NCI-H1694 treated with DMSO at 0.1 percent for 48 hours (cell line): Measurements from ENCODE around the gene FBXO40.
"Not testable (repeated sequence)": the region's sequence is repeated elsewhere in the genome, so short reads cannot be mapped to it uniquely, and the experiment has no call there.

Experiments used
- DNase-seq: peaks from one replicate; lab custom pipeline; 2025; lab: John Stamatoyannopoulos, UW

The FBXO40 gene, protein sequence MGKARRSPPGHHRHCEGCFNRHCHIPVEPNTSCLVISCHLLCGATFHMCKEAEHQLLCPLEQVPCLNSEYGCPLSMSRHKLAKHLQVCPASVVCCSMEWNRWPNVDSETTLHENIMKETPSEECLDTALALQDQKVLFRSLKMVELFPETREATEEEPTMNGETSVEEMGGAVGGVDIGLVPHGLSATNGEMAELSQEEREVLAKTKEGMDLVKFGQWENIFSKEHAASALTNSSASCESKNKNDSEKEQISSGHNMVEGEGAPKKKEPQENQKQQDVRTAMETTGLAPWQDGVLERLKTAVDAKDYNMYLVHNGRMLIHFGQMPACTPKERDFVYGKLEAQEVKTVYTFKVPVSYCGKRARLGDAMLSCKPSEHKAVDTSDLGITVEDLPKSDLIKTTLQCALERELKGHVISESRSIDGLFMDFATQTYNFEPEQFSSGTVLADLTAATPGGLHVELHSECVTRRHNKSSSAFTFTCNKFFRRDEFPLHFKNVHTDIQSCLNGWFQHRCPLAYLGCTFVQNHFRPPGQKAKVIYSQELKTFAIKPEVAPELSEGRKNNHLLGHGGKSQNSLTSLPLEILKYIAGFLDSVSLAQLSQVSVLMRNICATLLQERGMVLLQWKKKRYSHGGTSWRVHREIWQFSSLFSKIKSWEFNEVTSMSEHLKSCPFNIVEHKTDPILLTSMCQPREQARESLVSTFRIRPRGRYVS

DNA sequence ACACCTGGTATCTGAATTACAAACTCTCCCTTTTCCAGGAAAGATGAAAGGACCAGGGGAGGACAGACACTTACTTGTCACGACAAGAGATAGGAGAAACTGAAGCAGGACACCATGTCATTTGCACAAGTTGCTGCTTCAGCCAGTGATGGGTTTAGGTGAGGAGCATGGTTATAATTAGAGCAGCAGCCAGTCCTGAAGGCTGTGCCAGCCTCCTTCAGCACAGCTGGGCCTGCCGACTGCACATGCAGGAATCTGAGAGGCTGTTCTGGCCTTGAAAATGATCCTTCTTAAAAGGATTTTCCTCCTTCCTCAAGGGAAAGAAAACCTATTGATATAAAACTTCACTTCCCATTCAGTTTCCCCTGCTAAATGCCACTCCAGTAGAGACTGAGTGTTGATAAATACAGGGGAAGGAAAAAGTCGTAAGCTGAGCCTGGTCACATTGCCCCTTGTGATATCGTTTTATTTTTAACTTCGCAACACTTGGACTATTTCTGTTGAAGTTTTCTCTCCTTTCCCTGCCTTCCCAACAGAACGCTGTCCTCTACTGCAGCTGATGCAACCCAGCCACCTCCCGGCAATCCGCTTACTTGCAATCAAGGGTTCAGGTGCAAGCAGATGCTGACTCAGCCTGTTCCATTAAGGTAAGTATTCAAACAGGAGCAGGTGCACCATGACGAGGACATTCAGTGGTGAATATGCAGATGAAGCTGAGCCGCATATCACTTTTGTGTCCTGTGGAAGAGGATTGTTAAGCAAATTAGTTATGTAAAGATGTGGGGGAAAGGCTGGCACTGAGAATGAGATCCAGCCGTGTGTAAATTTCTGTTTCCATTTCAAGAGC, at the start of gene FBXO40:
Gene FBXO40 (plus strand): TSS at position 524 of the 847 bp plus-strand sequence. CDS start 27,197 bp downstream, outside the sequence.
- no peak for DNase-seq

DNA sequence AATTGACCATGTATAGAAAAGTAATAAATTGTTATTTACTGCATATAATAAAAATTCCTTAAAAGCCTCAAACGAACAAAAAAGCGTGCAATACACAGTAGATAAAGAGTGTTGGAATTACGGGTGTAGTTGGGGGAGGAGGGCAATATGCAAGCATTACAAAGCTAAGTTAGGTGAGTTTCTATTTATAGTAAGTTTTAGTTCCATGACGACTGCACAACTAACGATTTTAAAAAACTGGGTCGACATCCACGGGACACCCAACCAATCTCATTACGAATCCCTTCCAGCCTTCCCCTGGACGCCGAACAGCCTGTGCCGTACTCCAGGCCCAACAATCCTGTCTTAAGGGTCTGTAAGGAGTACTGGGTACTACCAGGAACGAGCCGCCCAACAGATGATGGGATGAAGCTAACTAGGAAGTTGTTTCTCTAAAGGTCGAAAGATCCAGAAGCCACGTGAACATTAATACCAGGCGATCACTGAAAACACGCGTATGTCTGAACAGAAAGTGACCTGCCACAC, 48.1 kb upstream of the FBXO40 start:
- no peak for DNase-seq

DNA sequence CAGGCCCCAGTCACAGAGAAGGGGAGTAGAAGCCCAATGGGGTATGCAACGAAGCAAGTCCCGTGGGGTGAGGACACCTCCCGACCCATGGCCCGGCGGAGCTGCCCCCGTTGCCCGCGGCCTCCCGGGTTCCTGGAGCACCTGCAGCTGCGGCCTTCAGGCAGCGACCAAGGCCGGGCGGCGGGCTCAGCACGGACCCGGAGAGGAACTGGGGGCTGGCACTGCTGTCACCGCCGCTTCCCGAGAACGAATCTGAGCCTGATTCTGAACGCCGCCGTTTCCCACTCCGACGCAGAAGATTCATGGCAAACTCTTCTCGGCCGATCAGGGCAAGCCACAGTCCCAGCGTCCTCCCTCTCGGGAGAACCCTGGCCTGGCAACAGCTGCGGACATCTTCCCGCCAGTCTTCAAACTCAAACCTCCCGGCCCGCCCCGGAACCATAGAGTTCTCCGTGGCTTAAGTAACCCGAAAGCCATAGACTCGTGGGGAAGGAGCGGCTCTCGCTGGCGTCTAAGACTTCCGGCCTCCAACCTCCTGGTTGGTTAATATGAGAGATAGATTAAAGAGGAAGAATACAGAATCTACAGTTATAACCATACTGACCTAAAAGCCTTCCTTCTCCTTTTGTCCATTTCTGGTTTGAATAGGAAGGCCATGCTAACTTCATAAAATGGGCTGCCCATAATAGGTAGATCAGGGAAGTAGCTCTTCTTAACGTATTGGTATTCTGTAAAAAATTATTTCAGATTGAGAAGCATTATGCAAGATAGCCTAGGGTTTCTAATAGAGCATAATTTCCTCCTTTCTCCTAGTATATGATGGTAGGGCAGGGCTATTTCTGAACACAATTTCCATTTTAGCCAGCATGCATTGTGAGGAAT, 47.4 kb upstream of the FBXO40 start, which contains the start of gene POLQ:
Gene POLQ (minus strand): TSS at position 415 of the 882 bp plus-strand sequence. CDS start 111 bp downstream, at position 304.
- DNase-seq, result peak; percentile 87

DNA sequence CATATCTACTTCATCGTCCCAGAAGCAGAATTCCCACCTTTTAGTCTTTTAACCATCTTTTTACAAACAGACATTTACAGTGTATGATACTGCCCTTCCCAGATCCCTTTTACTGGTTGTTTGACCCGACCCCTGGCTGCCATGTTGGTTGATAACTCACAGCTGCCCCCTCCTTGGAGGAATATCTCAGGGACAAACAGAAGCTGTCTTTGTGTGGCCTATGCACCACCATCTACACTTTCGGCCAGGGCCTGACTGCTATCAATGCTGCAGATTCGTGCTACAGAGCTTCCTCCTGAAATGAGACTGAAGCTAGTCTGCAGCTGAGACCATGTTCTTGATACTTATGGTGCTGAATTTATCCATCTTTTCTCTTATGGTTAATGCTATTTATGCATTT, 40.8 kb upstream of the FBXO40 start:
- DNase-seq, result no peak

- no peak for DNase-seq
Observed at GRCh38 chr3:121552797-121553196, 40.4 kb upstream of the FBXO40 start.

DNA sequence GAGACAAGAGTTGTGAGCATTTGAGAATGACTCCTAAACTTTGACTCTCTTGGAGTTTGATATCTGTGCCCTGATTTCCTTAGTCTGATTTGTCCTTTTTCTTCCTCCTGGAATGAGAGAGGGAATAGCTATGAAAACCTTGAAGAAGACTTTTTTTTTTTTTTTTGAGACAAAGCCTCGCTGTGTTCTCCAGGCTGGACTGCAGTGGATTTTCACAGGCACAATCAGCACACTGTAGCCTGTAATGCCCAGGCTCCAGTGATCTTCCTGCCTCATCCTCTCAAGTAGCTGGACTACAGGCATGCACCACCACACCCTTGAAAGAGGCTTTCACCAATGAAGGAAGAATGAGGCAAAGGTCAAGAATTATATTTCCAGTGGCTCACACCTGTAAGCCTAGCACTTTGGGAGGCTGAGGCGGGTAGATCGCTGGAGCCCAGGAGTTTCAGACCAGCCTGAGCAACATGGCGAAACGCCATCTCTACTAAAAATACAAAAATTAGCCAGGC, 35.7 kb upstream of the FBXO40 start:
- no peak for DNase-seq

- no peak for DNase-seq
Observed at GRCh38 chr3:121562148-121562547, 31.0 kb upstream of the FBXO40 start.

DNA sequence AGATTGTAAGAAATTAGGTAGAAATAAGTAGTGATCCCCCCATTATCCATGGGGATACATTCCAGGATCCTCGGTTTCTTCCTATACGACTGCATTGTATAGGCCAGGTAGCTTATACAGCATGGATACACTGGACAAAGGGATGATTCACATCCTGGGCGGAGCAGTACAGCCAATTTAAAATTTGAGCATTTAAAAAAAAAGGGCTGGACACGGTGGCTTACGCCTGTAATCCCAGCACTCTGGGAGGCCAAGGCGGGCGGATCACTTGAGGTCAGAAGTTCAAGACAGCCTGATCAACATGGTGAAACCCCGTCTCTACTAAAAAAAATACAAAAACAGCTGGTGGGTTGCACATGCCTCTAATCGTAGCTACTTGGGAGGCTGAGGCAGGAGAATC, 26.4 kb upstream of the FBXO40 start:
- no peak for DNase-seq

DNA sequence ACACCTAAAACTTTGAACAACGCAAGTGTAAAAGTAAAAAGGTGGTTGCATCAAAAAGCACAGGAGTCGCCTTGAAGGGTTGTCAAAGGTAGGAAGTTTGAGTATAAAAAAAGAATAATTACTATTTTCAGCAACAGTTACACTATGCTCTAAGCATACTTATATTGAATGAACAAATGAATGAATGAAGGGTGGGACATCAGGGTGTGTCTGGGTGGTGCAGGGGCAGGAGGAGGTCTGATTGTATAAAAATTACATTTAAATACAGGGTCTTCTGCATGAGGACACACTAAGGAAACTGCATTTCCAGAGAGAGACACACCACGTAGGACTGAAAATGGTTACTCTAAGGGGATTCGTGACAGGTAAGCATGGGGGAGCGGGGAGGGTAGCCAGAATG, 25.5 kb upstream of the FBXO40 start, which contains the start of gene ARGFX:
Gene ARGFX (plus strand): TSS at position 301 of the 400 bp plus-strand sequence. CDS start 2,765 bp downstream, outside the sequence.
- DNase-seq, result no peak

- no peak for DNase-seq
Observed at GRCh38 chr3:121574449-121574848, 18.7 kb upstream of the FBXO40 start.

GRCh38 chr3:121581691-121582090, 11.5 kb upstream of the FBXO40 start:
- DNase-seq, result no peak

DNA sequence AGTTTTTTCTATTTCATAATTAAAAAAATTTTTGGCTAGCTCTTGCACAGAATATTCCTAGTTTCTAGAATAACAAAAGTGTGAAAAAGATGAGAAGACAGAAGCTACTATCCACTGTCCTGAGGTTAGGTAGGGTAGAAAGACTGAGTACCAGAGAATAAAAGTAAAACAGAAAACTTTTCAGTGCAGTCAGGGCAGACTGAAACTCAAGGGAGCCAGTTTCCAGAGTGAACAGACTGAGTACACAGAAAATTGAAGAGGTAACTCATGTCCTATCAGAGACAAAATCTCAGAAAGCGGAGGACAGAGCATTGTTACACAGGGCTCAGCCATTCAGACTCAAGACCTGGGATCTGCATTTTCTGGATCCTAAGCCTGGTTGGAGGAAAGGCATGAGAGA, 8.8 kb upstream of the FBXO40 start:
- no peak for DNase-seq

DNA sequence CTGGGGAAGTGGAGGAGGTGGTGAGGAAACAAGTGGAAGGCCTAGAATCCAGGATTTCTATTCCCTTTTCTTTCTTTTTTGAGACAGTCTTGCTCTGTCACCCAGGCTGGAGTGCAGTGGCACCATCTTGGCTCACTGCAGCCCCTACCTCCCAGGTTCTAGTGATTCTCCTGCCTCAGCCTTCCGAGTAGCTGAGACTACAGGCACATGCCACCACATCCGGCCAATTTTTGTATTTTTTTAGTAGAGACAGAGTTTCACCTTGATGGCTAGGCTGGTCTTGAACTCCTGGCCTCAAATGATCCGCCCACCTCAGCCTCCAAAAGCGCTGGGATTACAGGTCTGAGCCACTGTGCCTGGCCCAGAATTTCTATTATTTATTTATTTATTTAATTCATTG, 627 bp downstream of the FBXO40 start:
- DNase-seq, result not testable (repeated sequence)

DNA sequence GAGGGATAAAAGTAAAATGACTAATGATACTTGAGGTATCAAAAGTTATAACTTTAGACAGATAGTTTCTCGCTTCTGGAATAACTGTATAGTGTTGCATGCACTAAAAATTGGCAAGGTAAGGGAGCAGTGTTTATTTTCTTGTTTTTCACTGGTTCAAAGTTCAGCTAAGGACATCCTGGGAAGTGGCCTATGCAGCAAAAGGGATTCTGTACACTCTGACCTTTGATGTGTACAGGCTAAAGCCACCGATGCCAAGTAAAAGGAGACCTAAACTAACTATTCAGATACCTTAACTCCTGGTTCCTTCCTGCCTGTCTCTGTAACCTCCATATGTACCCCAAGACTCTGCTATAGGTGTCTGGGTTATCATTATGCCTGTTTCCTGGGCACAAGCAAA, 1.7 kb downstream of the FBXO40 start:
- no peak for DNase-seq

DNA sequence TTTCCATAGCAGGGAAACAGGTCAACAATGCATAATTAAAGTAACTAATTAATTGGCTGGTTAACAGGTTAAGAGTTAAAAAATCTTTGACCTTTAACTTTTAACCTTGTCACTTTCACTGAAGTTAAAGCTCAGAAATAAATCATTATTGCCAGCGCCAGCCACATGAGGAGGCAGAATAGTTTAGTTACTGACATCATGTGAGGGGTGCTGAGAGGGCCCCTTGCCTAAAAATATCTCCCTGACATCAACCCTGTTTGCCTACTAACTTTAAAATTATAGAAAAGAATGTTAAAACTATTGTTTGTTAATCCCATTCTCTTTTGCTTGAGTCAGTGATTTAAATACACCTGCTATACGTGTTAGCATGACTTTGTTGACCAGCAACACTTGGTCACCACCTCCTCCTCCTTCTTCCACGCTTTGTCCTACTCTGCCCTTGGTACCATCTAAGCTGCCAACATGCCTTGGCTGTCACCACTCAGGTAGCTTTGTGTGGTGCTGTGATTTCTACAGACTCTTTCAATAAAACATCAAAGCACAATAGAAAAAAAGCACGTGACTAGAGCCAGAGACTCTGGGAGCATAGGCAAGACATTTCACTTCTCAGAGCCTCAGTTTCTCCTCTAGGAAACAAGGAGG, 2.7 kb downstream of the FBXO40 start:
- DNase-seq, result no peak

DNA sequence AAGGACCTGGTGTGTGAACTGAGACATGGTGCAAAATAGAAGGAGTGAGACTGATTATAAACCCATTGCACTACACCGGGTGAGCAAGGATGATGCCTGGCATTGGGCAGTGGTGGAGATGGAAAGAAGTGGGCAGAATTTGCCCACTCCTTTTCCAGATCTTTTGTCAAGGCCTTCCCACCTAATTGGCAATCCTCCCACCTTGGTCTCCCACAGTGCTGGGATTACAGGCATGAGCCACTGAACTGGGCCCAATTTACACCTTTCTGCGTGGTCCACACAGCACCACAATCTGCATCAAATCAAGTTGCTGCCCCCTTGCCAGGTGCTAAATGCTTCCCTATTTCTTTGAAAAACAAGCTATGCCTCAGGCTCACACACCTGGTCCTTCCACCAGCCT, 5.4 kb downstream of the FBXO40 start:
- DNase-seq, result no peak

DNA sequence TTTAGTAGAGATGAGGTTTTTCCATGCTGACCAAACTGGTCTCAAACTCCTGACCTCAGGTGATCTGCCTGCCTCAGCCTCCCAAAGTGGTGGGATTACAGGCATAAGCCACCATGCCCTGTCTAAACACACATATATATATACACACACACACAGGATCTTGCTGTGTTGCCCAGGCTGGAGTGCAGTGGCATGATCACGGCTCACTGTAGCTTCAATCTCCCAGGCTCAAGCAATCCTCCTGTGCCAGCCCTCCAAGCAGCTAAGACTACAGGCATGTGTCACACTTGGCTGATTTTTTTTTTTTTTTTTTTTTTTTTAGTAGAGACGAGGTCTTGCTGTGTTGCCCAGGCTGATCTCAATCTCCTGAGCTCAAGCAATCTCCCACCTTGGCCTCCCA, 6.7 kb downstream of the FBXO40 start:
- DNase-seq, result not testable (repeated sequence)

DNA sequence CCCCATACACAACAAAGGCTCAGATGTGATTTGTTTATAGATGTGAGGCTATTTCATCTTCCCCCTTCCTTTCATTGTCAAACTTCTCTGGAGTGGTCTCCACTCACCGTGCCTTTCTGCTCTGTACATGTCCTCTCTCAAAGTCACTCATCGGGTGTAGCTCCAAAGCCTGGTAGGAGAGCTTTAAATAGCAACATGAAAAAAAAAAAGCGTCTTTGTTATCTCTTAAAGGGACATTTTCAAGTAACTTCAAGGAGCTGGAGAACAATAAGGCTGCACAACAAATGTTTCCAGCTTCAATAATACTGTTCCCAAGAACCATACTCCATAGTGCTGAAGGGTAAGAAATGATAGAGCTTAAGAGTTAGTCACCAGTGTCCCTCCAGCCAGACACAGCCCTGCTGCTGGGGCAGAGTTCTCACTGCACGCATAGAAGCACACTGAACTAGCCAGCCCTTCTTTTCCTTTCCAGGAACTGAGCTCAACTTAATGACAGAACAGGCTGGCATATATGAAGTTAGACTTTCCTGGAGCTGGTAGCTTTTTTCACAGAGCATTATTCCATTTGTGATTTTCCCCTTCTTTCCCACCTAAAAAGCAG, 8.1 kb downstream of the FBXO40 start:
- no peak for DNase-seq

DNA sequence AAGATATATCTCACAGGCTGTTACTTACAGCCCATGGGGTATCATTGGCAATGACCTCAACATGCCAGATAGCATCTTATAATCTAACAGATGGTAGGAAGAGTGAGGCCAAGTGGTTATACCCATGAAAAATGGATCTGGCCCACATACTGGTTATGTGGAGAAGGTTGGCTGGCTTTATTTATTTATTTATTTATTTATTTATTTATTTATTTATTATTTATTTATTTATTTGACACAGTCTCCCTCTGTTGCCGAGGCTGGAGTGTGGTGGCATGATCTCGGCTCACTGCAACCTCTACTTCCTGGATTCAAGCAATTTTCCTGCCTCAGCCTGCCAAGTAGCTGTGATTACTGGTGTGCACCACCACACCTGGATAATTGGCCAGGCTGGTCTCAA, 11.6 kb downstream of the FBXO40 start:
- no peak for DNase-seq

DNA sequence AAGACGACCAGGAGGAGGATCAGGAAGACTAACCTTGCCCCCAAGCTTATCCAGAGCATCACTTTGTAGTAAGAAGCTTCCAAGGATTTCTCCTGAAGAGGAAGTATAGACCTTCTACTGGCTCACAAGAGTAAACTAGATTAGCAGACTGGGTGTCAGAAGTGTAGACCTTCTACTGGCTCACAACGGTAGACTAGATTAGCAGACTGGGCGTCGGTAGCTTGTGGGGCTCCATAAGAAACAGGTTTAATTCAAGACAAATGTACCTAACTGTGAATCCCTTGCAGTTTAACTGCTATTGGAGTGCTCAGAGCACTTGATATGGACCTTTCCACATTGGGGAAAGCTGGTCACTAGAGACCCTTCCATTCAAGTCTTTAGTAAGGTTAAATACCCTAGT, 12.9 kb downstream of the FBXO40 start:
- no peak for DNase-seq
